Hematopoietic multipotent progenitor cell treated with erythropoietin and hydrocortisone succinate and interleukin-3 and kit ligand, for 15 days (in vitro differentiated cells): ENCODE measurements around the gene TPT1.
A peak's percentile ranks its signal among the peaks of the same experiment; 100 is the strongest.
"Not testable (repeated sequence)": the region's sequence is repeated elsewhere in the genome, so short reads cannot be mapped to it uniquely, and the experiment has no call there.

Source experiments
- DNase-seq: peaks from one replicate; pipeline ENCODE4 v3.0.0-alpha.2; 2015; ENCODE audit warnings: low spot score

Gene TPT1

GRCh38 chr13:45341034-45341798 lies at the start of gene TPT1:
Gene TPT1, minus strand, starts transcription at chr13:45341183. Its CDS starts 114 bp downstream, at chr13:45341069.
- DNase-seq = peak; percentile 99

- not testable (repeated sequence) for DNase-seq
These were observed 49.4 kb upstream of the TPT1 start for GRCh38 chr13:45390348-45390747.

GRCh38 chr13:45388664-45389063 lies 47.7 kb upstream of the TPT1 start:
- no peak for DNase-seq

- DNase-seq = not testable (repeated sequence)
These were observed 46.1 kb upstream of the TPT1 start for GRCh38 chr13:45386892-45387575.

GRCh38 chr13:45385907-45386553 lies 45.0 kb upstream of the TPT1 start:
- no peak for DNase-seq

GRCh38 chr13:45385320-45385719 lies 44.3 kb upstream of the TPT1 start:
- DNase-seq = no peak

GRCh38 chr13:45384474-45385174 lies 43.6 kb upstream of the TPT1 start:
- DNase-seq = no peak

GRCh38 chr13:45382739-45383138 lies 41.8 kb upstream of the TPT1 start:
- not testable (repeated sequence) for DNase-seq

GRCh38 chr13:45381196-45381595 lies 40.2 kb upstream of the TPT1 start:
- DNase-seq = no peak

GRCh38 chr13:45380708-45381107 lies 39.7 kb upstream of the TPT1 start:
- DNase-seq = not testable (repeated sequence)

GRCh38 chr13:45379516-45379915 lies 38.5 kb upstream of the TPT1 start:
- DNase-seq = not testable (repeated sequence)

GRCh38 chr13:45378786-45379185 lies 37.8 kb upstream of the TPT1 start:
- DNase-seq = not testable (repeated sequence)

- DNase-seq = not testable (repeated sequence)
These were observed 36.3 kb upstream of the TPT1 start for GRCh38 chr13:45377314-45377713.

- DNase-seq = not testable (repeated sequence)
These were observed 35.7 kb upstream of the TPT1 start for GRCh38 chr13:45376651-45377050.

- no peak for DNase-seq
These were observed 33.9 kb upstream of the TPT1 start for GRCh38 chr13:45374917-45375316.

- DNase-seq = peak; percentile 20
These were observed 32.2 kb upstream of the TPT1 start for GRCh38 chr13:45373162-45373547.

GRCh38 chr13:45372189-45373161 lies 31.5 kb upstream of the TPT1 start:
- no peak for DNase-seq

GRCh38 chr13:45370922-45371406 lies 30.0 kb upstream of the TPT1 start:
- DNase-seq = peak; percentile 65

GRCh38 chr13:45369116-45369515 lies 28.1 kb upstream of the TPT1 start:
- no peak for DNase-seq

GRCh38 chr13:45368571-45368970 lies 27.6 kb upstream of the TPT1 start:
- no peak for DNase-seq

GRCh38 chr13:45368005-45368404 lies 27.0 kb upstream of the TPT1 start:
- DNase-seq = no peak
